H1 (cell line): ENCODE results near the gene TP63. TPM values are rescaled to one million over a fixed set of nuclear protein-coding genes. Genes with fewer than 3 reads are reported as not detected.

Experiments
- CTCF ChIA-PET: fragments of 300-600 bp; sonication (Branson Sonifier 250); formaldehyde crosslinking; loops from one replicate; lab custom pipeline; 2021; ENCODE audit not compliant: partially characterized antibody; lab: Charles Lee
- POLR2A ChIA-PET: fragments of 300-600 bp; sonication (Branson Sonifier 250); formaldehyde crosslinking; loops from one replicate; lab custom pipeline; 2021; ENCODE audit warnings: inconsistent platforms; ENCODE audit not compliant: partially characterized antibody; lab: Charles Lee
- DNase-seq, 2 experiments: peaks; one replicate each; pipeline versions ENCODE4 v3.0.0 to v3.0.0-alpha.2; 2010 to 2022; ENCODE audit warnings: low spot score in 2 of 2, low read depth in 1 of 2, mixed read lengths in 1 of 2
- FAIRE-seq: peaks from 2 replicates; lab custom pipeline; 2011; peaks lifted over from hg19 to GRCh38; lab: Jason Lieb, UNC
- H2AFZ ChIP-seq: 2 replicates; pipeline ENCODE4 v1.8.1; 2012; ENCODE audit warnings: low read length, inconsistent platforms
- H2AK5ac ChIP-seq: 2 replicates; pipeline ENCODE4 v1.6.1; 2013; ENCODE audit warnings: low read depth, low read length
- H2BK120ac ChIP-seq: replicated peaks from 2 replicates; pipeline ENCODE3; 2013; ENCODE audit warnings: low read depth, low read length, inconsistent platforms
- H2BK12ac ChIP-seq: 2 replicates; pipeline ENCODE4 v1.6.1; 2013; ENCODE audit warnings: low read depth, low read length
- H2BK15ac ChIP-seq: 2 replicates; pipeline ENCODE4 v1.6.1; 2013; ENCODE audit warnings: low read length
- H2BK20ac ChIP-seq: 2 replicates; pipeline ENCODE4 v1.6.1; 2013; ENCODE audit warnings: low read length
- H2BK5ac ChIP-seq: 2 replicates; pipeline ENCODE4 v1.6.1; 2013; ENCODE audit warnings: low read depth, low read length
- H3K14ac ChIP-seq: 2 replicates; pipeline ENCODE4 v1.6.1; 2013; ENCODE audit warnings: inconsistent platforms; ENCODE audit not compliant: insufficient read length
- H3K18ac ChIP-seq: 2 replicates; pipeline ENCODE4 v1.6.1; 2013; ENCODE audit warnings: low read length; ENCODE audit errors: extremely low read depth
- H3K23ac ChIP-seq: 2 replicates; pipeline ENCODE4 v1.6.1; 2013; ENCODE audit warnings: inconsistent platforms; ENCODE audit not compliant: insufficient read length
- H3K23me2 ChIP-seq: 2 replicates; pipeline ENCODE4 v1.6.1; 2013; ENCODE audit warnings: low read depth, low read length
- H3K27ac ChIP-seq: 2 replicates; pipeline ENCODE4 v1.6.1; 2011; ENCODE audit warnings: low read depth, low read length, inconsistent platforms
- H3K27me3 ChIP-seq, 4 experiments: replicated peaks in 1 of 4; 1 replicate in 1 of 4; 2 replicates in 3 of 4; pipeline versions ENCODE4 v1.6.1 to v1.8.1; 2011 to 2013; ENCODE audit warnings: low read length in 3 of 4, mild to moderate bottlenecking in 3 of 4, inconsistent platforms in 2 of 4, mixed read lengths in 2 of 4, moderate library complexity in 1 of 4; ENCODE audit not compliant: control insufficient read depth in 3 of 4, insufficient read depth in 3 of 4; ENCODE audit errors: extremely low read depth in 1 of 4
- H3K36me3 ChIP-seq, 4 experiments: 2 replicates each; pipeline versions ENCODE4 v1.6.1 to v1.8.1; 2011 to 2013; ENCODE audit warnings: mild to moderate bottlenecking in 4 of 4, low read length in 3 of 4, moderate library complexity in 2 of 4, control low read depth in 1 of 4, inconsistent platforms in 1 of 4; ENCODE audit not compliant: insufficient read depth in 4 of 4, control insufficient read depth in 2 of 4
- H3K4ac ChIP-seq: replicated peaks from 2 replicates; pipeline ENCODE3; 2013; ENCODE audit warnings: low read length, low read depth, mixed read lengths, inconsistent platforms; ENCODE audit not compliant: insufficient read length
- H3K4me1 ChIP-seq, 4 experiments: replicated peaks in 1 of 4; 1 replicate in 1 of 4; 2 replicates in 3 of 4; pipeline versions ENCODE4 v1.6.1 to v1.8.1; 2011 to 2013; ENCODE audit warnings: low read length in 3 of 4, inconsistent platforms in 2 of 4, mixed read lengths in 1 of 4; ENCODE audit not compliant: insufficient read depth in 4 of 4, control insufficient read depth in 3 of 4
- H3K4me2 ChIP-seq, 2 experiments: 2 replicates each; pipeline versions ENCODE4 v1.6.1 to v1.8.1; 2011 to 2013; ENCODE audit warnings: low read depth in 2 of 2, low read length in 2 of 2, control low read depth in 1 of 2, inconsistent platforms in 1 of 2, mild to moderate bottlenecking in 1 of 2; ENCODE audit not compliant: insufficient read depth in 1 of 2
- H3K4me3 ChIP-seq, 4 experiments: fragments of 200-600, 300-600 bp in 1 of 4; sonication (generic), shearing (Covaris generic), sonication (Bioruptor Twin) in 1 of 4; 2 replicates each; pipeline versions ENCODE4 v1.5.1 to v1.8.1; 2011 to 2016; ENCODE audit warnings: low read length in 4 of 4, low read depth in 3 of 4, control low read depth in 2 of 4, inconsistent platforms in 2 of 4, mild to moderate bottlenecking in 2 of 4, mixed read lengths in 1 of 4, moderate library complexity in 1 of 4; ENCODE audit not compliant: insufficient read depth in 2 of 4; ENCODE audit errors: extremely low read depth in 1 of 4
- H3K56ac ChIP-seq: replicated peaks from 2 replicates; pipeline ENCODE3; 2013; ENCODE audit warnings: low read depth, mild to moderate bottlenecking, mixed read lengths, low read length, inconsistent platforms; ENCODE audit not compliant: insufficient read length
- H3K79me1 ChIP-seq: 2 replicates; pipeline ENCODE4 v1.6.1; 2013; ENCODE audit warnings: low read depth, low read length, control low read depth
- H3K79me2 ChIP-seq, 2 experiments: 2 replicates each; pipeline versions ENCODE4 v1.6.1 to v1.8.1; 2012 to 2013; ENCODE audit warnings: low read length in 2 of 2, mild to moderate bottlenecking in 2 of 2, inconsistent platforms in 1 of 2; ENCODE audit not compliant: insufficient read depth in 2 of 2, control insufficient read depth in 1 of 2
- H3K9ac ChIP-seq, 4 experiments: replicated peaks in 1 of 4; 1 replicate in 1 of 4; 2 replicates in 3 of 4; pipeline versions ENCODE4 v1.6.1 to v1.8.1; 2011 to 2013; ENCODE audit warnings: low read depth in 3 of 4, low read length in 3 of 4, control low read depth in 2 of 4, mild to moderate bottlenecking in 2 of 4, moderate library complexity in 2 of 4, inconsistent platforms in 1 of 4; ENCODE audit errors: extremely low read depth in 1 of 4
- H3K9me3 ChIP-seq, 2 experiments: 2 replicates each; pipeline versions ENCODE4 v1.6.1 to v1.8.1; 2012 to 2013; ENCODE audit warnings: mild to moderate bottlenecking in 2 of 2, moderate library complexity in 2 of 2, control low read depth in 1 of 2, inconsistent platforms in 1 of 2, low read depth in 1 of 2, low read length in 1 of 2, mixed read lengths in 1 of 2; ENCODE audit not compliant: insufficient read depth in 2 of 2
- H4K20me1 ChIP-seq, 2 experiments: replicated peaks in 1 of 2; 2 replicates each; pipeline versions ENCODE3 to v1.8.1; 2011 to 2013; ENCODE audit warnings: inconsistent platforms in 2 of 2, low read length in 2 of 2, mild to moderate bottlenecking in 1 of 2; ENCODE audit not compliant: insufficient read depth in 2 of 2, control insufficient read depth in 1 of 2
- H4K5ac ChIP-seq: 2 replicates; pipeline ENCODE4 v1.6.1; 2013; ENCODE audit warnings: low read length, low read depth, mixed read lengths, inconsistent platforms; ENCODE audit not compliant: insufficient read length
- H4K8ac ChIP-seq: 2 replicates; pipeline ENCODE4 v1.8.0; 2013; ENCODE audit warnings: mild to moderate bottlenecking, moderate library complexity, low read length, inconsistent platforms; ENCODE audit not compliant: insufficient read depth; ENCODE audit errors: extremely low read depth
- H4K91ac ChIP-seq: replicated peaks from 2 replicates; pipeline ENCODE3; 2013; ENCODE audit warnings: low read length, mixed read lengths, inconsistent platforms; ENCODE audit not compliant: insufficient read length
- CBX5 ChIP-seq: fragments of 300-800, 300-1000 bp; sonication (generic); IDR thresholded peaks from 2 replicates; pipeline ENCODE4 v1.7.1; 2016; ENCODE audit warnings: antibody characterized with exemption, low read length, low read depth
- CTBP2 ChIP-seq: IDR thresholded peaks from 2 replicates; pipeline ENCODE4 v1.7.0; 2011; ENCODE audit warnings: borderline replicate concordance, mild to moderate bottlenecking, moderate library complexity, mixed read lengths, low read length; ENCODE audit not compliant: insufficient read depth, insufficient read length
- EP300 ChIP-seq, 2 experiments: IDR thresholded peaks; 1 replicate in 1 of 2; 2 replicates in 1 of 2; pipeline ENCODE4 v1.6.1; 2011 to 2012; ENCODE audit warnings: low read depth in 2 of 2, low read length in 2 of 2, mild to moderate bottlenecking in 2 of 2, borderline replicate concordance in 1 of 2, inconsistent platforms in 1 of 2, moderate library complexity in 1 of 2
- FOSL1 ChIP-seq: IDR thresholded peaks from 2 replicates; pipeline ENCODE4 v1.6.1; 2011; ENCODE audit warnings: mild to moderate bottlenecking, low read depth, low read length, moderate library complexity; ENCODE audit not compliant: insufficient read depth
- KDM1A ChIP-seq: fragments of 200-600, 300-600 bp; sonication (generic); IDR thresholded peaks from 2 replicates; pipeline ENCODE4 v1.7.1; 2016; ENCODE audit warnings: mild to moderate bottlenecking, low read length, borderline replicate concordance
- NANOG ChIP-seq: IDR thresholded peaks from 2 replicates; pipeline ENCODE4 v1.6.1; 2011; ENCODE audit warnings: low read length, low read depth, mild to moderate bottlenecking, inconsistent platforms; ENCODE audit not compliant: insufficient read depth, poor library complexity, severe bottlenecking
- NRF1 ChIP-seq: IDR thresholded peaks from 2 replicates; pipeline ENCODE4 v1.6.1; 2011; ENCODE audit warnings: mild to moderate bottlenecking, low read depth, low read length, improper control_type of control experiment
- RAD21 ChIP-seq, 2 experiments: IDR thresholded peaks in 1 of 2; conservative IDR thresholded peaks in 1 of 2; 2 replicates each; pipeline ENCODE4 v1.6.1; 2011; ENCODE audit warnings: low read depth in 2 of 2, low read length in 2 of 2, improper control_type of control experiment in 1 of 2, inconsistent platforms in 1 of 2, mild to moderate bottlenecking in 1 of 2, moderate library complexity in 1 of 2
- WGBS, 2 experiments: shearing (Covaris generic) in 1 of 2; methylation state at CpG; one replicate each; pipeline versions ENCODE4 v1.1.6 to v1.1.7; 2013 to 2015; ENCODE audit warnings: low lambda C conversion rate in 2 of 2, mixed read lengths in 2 of 2, inconsistent platforms in 1 of 2, low coverage in 1 of 2, missing lambda C conversion rate in 1 of 2; ENCODE audit not compliant: insufficient replicate concordance in 2 of 2, insufficient coverage in 1 of 2, insufficient read length in 1 of 2; ENCODE audit errors: extremely low coverage in 1 of 2, missing lambda C conversion rate in 1 of 2; 5-methylcytosine and 5-hydroxymethylcytosine counted together
- polyA plus RNA-seq, 7 experiments: library from polyadenylated mRNA; depleted of rRNA in 3 of 7; stranded (reverse) in 5 of 7; unstranded in 2 of 7; fragments of >200 nt in 5 of 7; fragments of 200-250 nt in 2 of 7; gene quantifications; 1 replicate in 5 of 7; 2 replicates in 1 of 7; 4 replicates in 1 of 7; pipeline versions ENCODE4 v1.2.1 to v1.2.3, GENCODE V29; 2011 to 2013; ENCODE audit warnings: missing spikeins in 2 of 7, mixed read lengths in 2 of 7
- total RNA-seq: library from RNA; stranded (reverse); fragmentation: NEBNext Ultra II Directional; extraction: Animal tissue kit (Norgen Biotek cat#: 25700); gene quantifications from 2 replicates; pipeline ENCODE4 v1.2.1, GENCODE V29; 2021
- TF ChIP-seq, protein P1 (sequence below): IDR thresholded peaks from 2 replicates; pipeline ENCODE4 v1.6.1; 2012; ENCODE audit warnings: inconsistent platforms
- TF ChIP-seq, protein P2 (sequence below): IDR thresholded peaks from 2 replicates; pipeline ENCODE4 v1.6.1; 2011; ENCODE audit warnings: low read length, improper control_type of control experiment

The TP63 gene
- total and polyA plus RNA-seq, 2 of the 8 experiments (the other 6 are each of a cell fraction or from before 2014, with no cell fraction given), result not detected

DNA sequence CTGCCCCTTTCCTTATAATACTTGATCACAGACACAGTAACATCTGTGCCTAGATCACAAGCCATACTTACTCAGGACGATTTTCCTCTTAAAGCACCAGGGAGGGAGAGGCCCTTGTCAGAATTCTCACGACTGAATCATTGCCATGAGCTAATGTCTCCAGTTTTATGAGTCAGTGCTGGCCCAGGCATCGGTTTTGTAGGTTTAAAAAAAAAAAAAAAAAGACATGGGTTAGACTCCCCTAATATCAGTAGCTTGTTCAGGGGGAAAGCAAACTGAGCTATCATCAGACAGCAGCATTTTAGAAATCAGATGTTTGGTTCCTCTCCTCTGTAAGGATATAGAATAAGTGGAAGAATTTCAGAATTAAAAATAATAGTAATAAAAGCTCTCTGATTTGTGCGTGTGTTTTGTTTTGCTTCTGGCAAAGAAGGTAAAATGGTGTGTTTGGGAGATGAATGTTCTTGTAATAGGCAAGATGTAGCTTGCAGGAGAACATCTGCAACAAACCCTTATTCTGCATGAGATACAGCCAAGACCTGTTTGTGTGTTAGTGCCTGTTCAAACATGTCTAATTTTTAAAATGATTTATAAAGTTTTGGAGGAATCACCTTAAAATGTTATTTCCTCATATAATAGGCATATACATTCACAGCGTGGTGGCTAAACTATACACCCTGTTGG is 193.6 kb downstream of the TP63 start:
- POLR2A ChIA-PET, result no interaction called here
- TF ChIP-seq RAD21 (IDR thresholded peaks at IDR 0.05 in 1 of 2, conservative IDR thresholded peaks at IDR 0.05 in 1 of 2; ENCODE audit: low read depth in 2 of 2, low read length in 2 of 2), result no peak
- no peak for TF ChIP-seq FOSL1
- no peak for TF ChIP-seq KDM1A
- TF ChIP-seq CBX5, result no peak
- no peak for TF ChIP-seq EP300 (IDR thresholded peaks at IDR 0.05; ENCODE audit: borderline replicate concordance in 1 of 2, low read depth in 2 of 2, low read length in 2 of 2)
- no peak for TF ChIP-seq CTBP2
- TF ChIP-seq, protein P1, sequence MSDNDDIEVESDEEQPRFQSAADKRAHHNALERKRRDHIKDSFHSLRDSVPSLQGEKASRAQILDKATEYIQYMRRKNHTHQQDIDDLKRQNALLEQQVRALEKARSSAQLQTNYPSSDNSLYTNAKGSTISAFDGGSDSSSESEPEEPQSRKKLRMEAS, result no peak
- TF ChIP-seq, protein P2, sequence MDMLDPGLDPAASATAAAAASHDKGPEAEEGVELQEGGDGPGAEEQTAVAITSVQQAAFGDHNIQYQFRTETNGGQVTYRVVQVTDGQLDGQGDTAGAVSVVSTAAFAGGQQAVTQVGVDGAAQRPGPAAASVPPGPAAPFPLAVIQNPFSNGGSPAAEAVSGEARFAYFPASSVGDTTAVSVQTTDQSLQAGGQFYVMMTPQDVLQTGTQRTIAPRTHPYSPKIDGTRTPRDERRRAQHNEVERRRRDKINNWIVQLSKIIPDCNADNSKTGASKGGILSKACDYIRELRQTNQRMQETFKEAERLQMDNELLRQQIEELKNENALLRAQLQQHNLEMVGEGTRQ, result no peak
- TF ChIP-seq NRF1, result no peak
- no peak for TF ChIP-seq NANOG

More for the DNA sequence above, 193.6 kb downstream of the TP63 start:
- H3K56ac ChIP-seq, result no peak overlapping the region
- 87% methylated on average over 4 of the region's 5 CpGs; no CpG with 5 or more reads in 1 of the 2 experiments for WGBS, 2 experiments
- H3K23ac ChIP-seq, result no peak overlapping the region
- H3K23me2 ChIP-seq, result no peaks in the 10 kb centered on the region
- no peak overlapping the region for H4K8ac ChIP-seq
- H2BK15ac ChIP-seq, result no peak overlapping the region
- H2BK120ac ChIP-seq, result no peak overlapping the region
- no peak overlapping the region for H2BK5ac ChIP-seq
- no peak overlapping the region for H4K91ac ChIP-seq
- no peak overlapping the region for H2AK5ac ChIP-seq
- no peaks in the 10 kb centered on the region for H3K4me1 ChIP-seq
- no peaks in the 10 kb centered on the region for H3K79me2 ChIP-seq
- no peak overlapping the region for H3K14ac ChIP-seq
- no peaks in the 10 kb centered on the region for H3K9me3 ChIP-seq
- H3K4me2 ChIP-seq, result no peak overlapping the region
- no peak overlapping the region for H3K18ac ChIP-seq
- no peaks in the 10 kb centered on the region for H4K20me1 ChIP-seq
- no peak for DNase-seq
- H3K27ac ChIP-seq, result no peak overlapping the region
- CTCF ChIA-PET, result interaction anchor here (0.6 to 1.2 kb wide), 3 partner anchors 18 to 889 kb away, joined by 3 to 4 read pairs (median 3); no protein-coding TSS in a partner anchor
- H3K4me3 ChIP-seq, result no peak overlapping the region
- no peak for FAIRE-seq
- no peak overlapping the region for H2BK20ac ChIP-seq
- H4K5ac ChIP-seq, result no peak overlapping the region
- no peak overlapping the region for H3K4ac ChIP-seq
- no peak overlapping the region for H2AFZ ChIP-seq
- H2BK12ac ChIP-seq, result no peak overlapping the region
- H3K27me3 ChIP-seq, result no peaks in the 10 kb centered on the region
- H3K36me3 ChIP-seq, result no peaks in the 10 kb centered on the region
- no peak overlapping the region for H3K9ac ChIP-seq
- no peaks in the 10 kb centered on the region for H3K79me1 ChIP-seq
